Gastrocnemius medialis (tissue), 4 donors: ENCODE results near the gene FAM117A. TPM values are rescaled to one million over a fixed set of nuclear protein-coding genes. Genes with fewer than 3 reads are reported as not detected.

Source experiments
- ATAC-seq, 2 donors: fragments of 150-250 bp; one replicate each; pipeline ENCODE4 v1.9.1; 2016
- DNase-seq, 2 donors: peaks; one replicate each; pipeline ENCODE4 v3.0.0-alpha.2; 2019
- H3K27ac ChIP-seq, 4 donors: fragments of 200-600 bp; sonication (generic); 1 replicate in 1 of 4; 2 replicates in 3 of 4; pipeline ENCODE4 v1.5.1; 2016 to 2018; ENCODE audit warnings: mild to moderate bottlenecking in 2 of 4, moderate library complexity in 1 of 4
- H3K27me3 ChIP-seq, 3 donors: fragments of 200-600 bp; sonication (generic) in 2 of 3; 1 replicate in 1 of 3; 2 replicates in 2 of 3; pipeline versions ENCODE4 v1.5.1 to v1.6.0; 2016 to 2019; ENCODE audit warnings: mild to moderate bottlenecking in 1 of 3, moderate library complexity in 1 of 3
- H3K36me3 ChIP-seq, 2 donors: fragments of 200-600 bp; sonication (generic) in 1 of 2; one replicate each; pipeline ENCODE4 v1.5.1; 2017 to 2018
- H3K4me1 ChIP-seq, 2 donors: fragments of 200-600 bp; sonication (generic) in 1 of 2; one replicate each; pipeline ENCODE4 v1.5.1; 2016 to 2017; ENCODE audit warnings: mild to moderate bottlenecking in 2 of 2
- H3K4me3 ChIP-seq, 4 donors: fragments of 200-600 bp; sonication (generic) in 3 of 4; 1 replicate in 1 of 4; 2 replicates in 3 of 4; pipeline ENCODE4 v1.5.1; 2016 to 2019; ENCODE audit warnings: mild to moderate bottlenecking in 2 of 4
- H3K9me3 ChIP-seq, 3 donors: fragments of 200-600 bp; sonication (generic) in 2 of 3; 1 replicate in 1 of 3; 2 replicates in 2 of 3; pipeline ENCODE4 v1.5.1; 2016 to 2019
- POLR2A ChIP-seq, 2 donors: fragments of 450-650 bp; IDR thresholded peaks; one replicate each; pipeline ENCODE4 v1.6.1; 2017; ENCODE audit warnings: antibody characterized with exemption in 2 of 2, mild to moderate bottlenecking in 2 of 2, moderate library complexity in 2 of 2
- in situ Hi-C, 4 donors: fragments of 200-750 bp; cut with MboI; loops; one replicate each; pipeline versions ENCODE4 v1.15.0 to v1.8.0; 2017; ENCODE audit warnings: low sequenced_read_pairs in 4 of 4
- intact Hi-C: fragments of 100-400 bp; cut with DNase I; formaldehyde crosslinking; loops from one replicate; pipeline ENCODE4 v1.15.1; 2023; ENCODE audit warnings: low total_unique reads
- total RNA-seq, 4 donors: library from RNA; depleted of rRNA; stranded (reverse); fragments of >200 nt; gene quantifications; one replicate each; pipeline versions ENCODE4 v1.1.0 to v1.2.3, GENCODE V29; 2016
- TF ChIP-seq, protein P1 (sequence below), 5 experiments: fragments of 450-650 bp in 3 of 5; fragments of 200-600 bp in 2 of 5; sonication (generic) in 2 of 5; IDR thresholded peaks in 4 of 5; conservative IDR thresholded peaks in 1 of 5; 1 replicate in 4 of 5; 2 replicates in 1 of 5; pipeline ENCODE4 v1.5.1; 2016 to 2019; ENCODE audit warnings: antibody characterized with exemption in 5 of 5, mild to moderate bottlenecking in 3 of 5, moderate library complexity in 3 of 5

Gene FAM117A
- total RNA-seq, 4 donors from 2014 or later: 2.6 to 4.9 (median 3.3) TPM

DNA sequence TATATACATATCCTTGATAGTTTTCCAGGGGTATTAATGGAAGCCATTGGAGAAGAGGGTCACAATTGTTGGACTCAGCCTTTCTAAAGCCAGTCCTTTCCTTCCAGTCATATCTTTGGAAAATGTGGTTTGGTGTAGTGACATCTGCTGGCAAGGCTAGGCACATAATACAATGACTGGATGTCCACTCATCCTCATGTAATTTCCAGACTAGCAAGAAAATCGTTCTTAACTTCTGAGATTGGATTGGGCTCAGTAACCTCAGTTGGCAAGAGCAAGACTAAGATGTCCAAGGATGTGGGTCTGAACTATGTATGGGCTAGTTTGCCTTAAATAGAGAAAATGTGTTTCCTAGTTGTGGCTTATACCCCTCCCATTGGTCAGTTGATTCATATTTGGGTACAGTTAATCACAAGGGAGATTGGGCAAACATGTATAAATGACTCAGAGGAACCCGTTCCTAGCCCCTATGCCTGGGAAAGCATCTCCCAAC is 15.9 kb upstream of the FAM117A start:
- in situ Hi-C loops (loop anchor here in 2 of 4 donors (5.0 to 25.0 kb wide), 4 partner anchors 72 to 933 kb away; partner anchors contain the start of genes ANKRD40 (in 1 of the 2), LUC7L3 (in 1 of the 2) and SLC35B1 (in 1 of the 2)), intact Hi-C loops (no loop called here)
- no peak for TF ChIP-seq POLR2A (IDR thresholded peaks at IDR 0.05)
- TF ChIP-seq, protein P1, sequence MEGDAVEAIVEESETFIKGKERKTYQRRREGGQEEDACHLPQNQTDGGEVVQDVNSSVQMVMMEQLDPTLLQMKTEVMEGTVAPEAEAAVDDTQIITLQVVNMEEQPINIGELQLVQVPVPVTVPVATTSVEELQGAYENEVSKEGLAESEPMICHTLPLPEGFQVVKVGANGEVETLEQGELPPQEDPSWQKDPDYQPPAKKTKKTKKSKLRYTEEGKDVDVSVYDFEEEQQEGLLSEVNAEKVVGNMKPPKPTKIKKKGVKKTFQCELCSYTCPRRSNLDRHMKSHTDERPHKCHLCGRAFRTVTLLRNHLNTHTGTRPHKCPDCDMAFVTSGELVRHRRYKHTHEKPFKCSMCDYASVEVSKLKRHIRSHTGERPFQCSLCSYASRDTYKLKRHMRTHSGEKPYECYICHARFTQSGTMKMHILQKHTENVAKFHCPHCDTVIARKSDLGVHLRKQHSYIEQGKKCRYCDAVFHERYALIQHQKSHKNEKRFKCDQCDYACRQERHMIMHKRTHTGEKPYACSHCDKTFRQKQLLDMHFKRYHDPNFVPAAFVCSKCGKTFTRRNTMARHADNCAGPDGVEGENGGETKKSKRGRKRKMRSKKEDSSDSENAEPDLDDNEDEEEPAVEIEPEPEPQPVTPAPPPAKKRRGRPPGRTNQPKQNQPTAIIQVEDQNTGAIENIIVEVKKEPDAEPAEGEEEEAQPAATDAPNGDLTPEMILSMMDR (IDR thresholded peaks at IDR 0.05 in 4 of 5, conservative IDR thresholded peaks at IDR 0.05 in 1 of 5): peak in 4 of 5 experiments; percentile 35 to 49 (median 44)
- no peaks in the 10 kb centered on the region for H3K9me3 ChIP-seq
- ATAC-seq (peak; percentile 68 to 73), DNase-seq (no peak)
- H3K27ac ChIP-seq: no peak overlapping the region
- H3K36me3 ChIP-seq: no peaks in the 10 kb centered on the region
- peaks cover 11 to 13% of the 10 kb centered on the region in 2 donors for H3K4me1 ChIP-seq
- no peaks in the 10 kb centered on the region for H3K27me3 ChIP-seq
- H3K4me3 ChIP-seq: no peak overlapping the region

GRCh38 chr17:49779156-49779738 is 15.3 kb upstream of the FAM117A start:
- peaks cover 11 to 13% of the 10 kb centered on the region in 2 donors for H3K4me1 ChIP-seq
- no peaks in the 10 kb centered on the region for H3K9me3 ChIP-seq
- ATAC-seq (no peak), DNase-seq (no peak)
- no peak overlapping the region for H3K27ac ChIP-seq
- no peak overlapping the region for H3K4me3 ChIP-seq
- intact Hi-C loops: no loop called here
- no peaks in the 10 kb centered on the region for H3K27me3 ChIP-seq
- in situ Hi-C loops: loop anchor here in 2 of 4 donors (5.0 to 25.0 kb wide), 2 partner anchors 212 to 933 kb away; partner anchors contain the start of genes ANKRD40 (in 1 of the 2) and LUC7L3 (in 1 of the 2)
- no peak for TF ChIP-seq POLR2A (IDR thresholded peaks at IDR 0.05)
- TF ChIP-seq, protein P1 (IDR thresholded peaks at IDR 0.05 in 4 of 5, conservative IDR thresholded peaks at IDR 0.05 in 1 of 5): no peak
- no peaks in the 10 kb centered on the region for H3K36me3 ChIP-seq

DNA sequence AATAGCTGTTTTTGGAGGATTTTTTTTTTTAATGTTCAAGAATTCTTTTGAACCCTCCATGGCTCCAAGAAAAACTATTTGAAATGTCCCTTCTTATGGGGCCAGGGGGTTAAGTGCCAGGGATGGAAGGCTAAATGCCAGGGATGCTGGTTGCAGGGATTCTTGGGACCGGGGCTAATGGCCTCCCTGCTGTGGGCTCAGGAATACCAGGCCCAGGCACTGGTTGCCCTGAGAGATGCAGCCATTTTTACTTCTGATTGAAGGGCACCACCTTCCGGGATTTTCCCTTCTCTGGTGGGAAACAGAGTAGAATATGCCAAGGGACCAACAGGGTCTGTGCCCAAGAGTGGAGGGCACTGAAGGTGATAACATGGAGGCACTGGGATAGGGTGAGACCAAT is 13.6 kb upstream of the FAM117A start:
- DNase-seq (no peak), ATAC-seq (no peak)
- in situ Hi-C loops (loop anchor here in 2 of 4 donors (5.0 to 25.0 kb wide), 2 partner anchors 210 to 935 kb away; partner anchors contain the start of genes ANKRD40 (in 1 of the 2) and LUC7L3 (in 1 of the 2)), intact Hi-C loops (no loop called here)
- Histone ChIP-seq H3K9me3 (no peaks in the 10 kb centered on the region), H3K27me3 (no peaks in the 10 kb centered on the region), H3K27ac (no peak overlapping the region), H3K36me3 (no peaks in the 10 kb centered on the region), H3K4me3 (no peak overlapping the region), H3K4me1 (peaks cover 0 to under 1% of the 10 kb centered on the region in 2 donors)
- TF ChIP-seq, protein P1 (IDR thresholded peaks at IDR 0.05 in 4 of 5, conservative IDR thresholded peaks at IDR 0.05 in 1 of 5): no peak
- no peak for TF ChIP-seq POLR2A (IDR thresholded peaks at IDR 0.05)

DNA sequence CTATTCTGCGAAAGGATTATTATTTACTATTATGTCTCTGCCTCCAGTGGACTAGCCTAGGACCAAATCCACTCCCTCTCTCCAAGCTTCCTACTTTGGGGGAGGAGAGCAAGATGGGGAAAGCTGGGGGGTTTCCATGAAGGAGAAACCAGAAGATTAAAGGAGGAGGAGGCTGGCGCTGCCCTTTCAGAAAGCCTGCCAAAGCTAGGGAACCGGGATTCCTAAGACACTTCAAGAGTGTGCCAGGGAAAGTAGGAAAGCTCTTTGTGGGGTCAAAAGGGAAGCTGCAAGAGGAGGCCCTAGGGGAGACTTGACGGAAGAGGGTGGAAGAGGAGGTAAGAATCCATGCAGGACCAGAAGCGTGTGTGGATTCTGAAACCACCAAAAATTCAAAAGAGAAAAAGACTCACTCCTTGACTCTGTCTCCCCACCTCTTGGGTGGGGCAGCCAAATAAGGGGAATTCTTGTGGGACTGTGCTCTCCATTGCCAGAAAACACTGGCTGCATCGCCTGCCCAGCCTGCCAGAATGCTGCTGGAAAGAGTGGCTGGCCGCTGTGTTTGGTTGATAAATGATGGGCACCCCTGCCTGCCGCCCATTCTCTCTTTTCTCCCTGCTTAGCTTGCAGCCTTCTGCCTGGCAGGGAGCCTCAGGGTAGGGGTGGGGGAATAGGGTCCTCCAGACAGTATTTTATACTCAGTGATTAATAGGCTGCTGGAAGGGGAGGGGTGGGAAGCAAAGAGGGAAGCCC is 12.8 kb upstream of the FAM117A start:
- no peaks in the 10 kb centered on the region for H3K4me1 ChIP-seq
- intact Hi-C loops (no loop called here), in situ Hi-C loops (loop anchor here in 2 of 4 donors (5.0 to 25.0 kb wide), 2 partner anchors 209 to 936 kb away; partner anchors contain the start of genes ANKRD40 (in 1 of the 2) and LUC7L3 (in 1 of the 2))
- no peaks in the 10 kb centered on the region for H3K27me3 ChIP-seq
- H3K9me3 ChIP-seq: no peaks in the 10 kb centered on the region
- DNase-seq: no peak
- no peak overlapping the region for H3K4me3 ChIP-seq
- no peaks in the 10 kb centered on the region for H3K36me3 ChIP-seq
- ATAC-seq: no peak
- H3K27ac ChIP-seq: peak overlapping the region in 2 of 4 donors; percentile 8 to 64
- TF ChIP-seq, protein P1 (IDR thresholded peaks at IDR 0.05 in 4 of 5, conservative IDR thresholded peaks at IDR 0.05 in 1 of 5): no peak
- no peak for TF ChIP-seq POLR2A (IDR thresholded peaks at IDR 0.05)
